HG03354 (cell line): Measurements from ENCODE around the gene CDT1.
"Not testable (repeated sequence)": the region's sequence is repeated elsewhere in the genome, so short reads cannot be mapped to it uniquely, and the experiment has no call there.

Source experiments
- ATAC-seq: cut with Tn5 transposase; IDR thresholded peaks from one replicate; pipeline ENCODE4 v1.9.1; 2021; ENCODE audit warnings: mild to moderate bottlenecking; ENCODE audit not compliant: unreplicated experiment, poor library complexity, severe bottlenecking

CDT1 gene

GRCh38 chr16:88781140-88782077 lies 22.2 kb upstream of the CDT1 start:
- no peak for ATAC-seq

- ATAC-seq: no peak
These were observed 20.9 kb upstream of the CDT1 start for GRCh38 chr16:88782454-88783390.

GRCh38 chr16:88783391-88784073 lies 20.1 kb upstream of the CDT1 start:
- no peak for ATAC-seq

GRCh38 chr16:88784074-88784855 lies 19.3 kb upstream of the CDT1 start:
- peak; percentile 27 for ATAC-seq

- peak; percentile 29 for ATAC-seq
These were observed 18.8 kb upstream of the CDT1 start for GRCh38 chr16:88784856-88785105.

DNA sequence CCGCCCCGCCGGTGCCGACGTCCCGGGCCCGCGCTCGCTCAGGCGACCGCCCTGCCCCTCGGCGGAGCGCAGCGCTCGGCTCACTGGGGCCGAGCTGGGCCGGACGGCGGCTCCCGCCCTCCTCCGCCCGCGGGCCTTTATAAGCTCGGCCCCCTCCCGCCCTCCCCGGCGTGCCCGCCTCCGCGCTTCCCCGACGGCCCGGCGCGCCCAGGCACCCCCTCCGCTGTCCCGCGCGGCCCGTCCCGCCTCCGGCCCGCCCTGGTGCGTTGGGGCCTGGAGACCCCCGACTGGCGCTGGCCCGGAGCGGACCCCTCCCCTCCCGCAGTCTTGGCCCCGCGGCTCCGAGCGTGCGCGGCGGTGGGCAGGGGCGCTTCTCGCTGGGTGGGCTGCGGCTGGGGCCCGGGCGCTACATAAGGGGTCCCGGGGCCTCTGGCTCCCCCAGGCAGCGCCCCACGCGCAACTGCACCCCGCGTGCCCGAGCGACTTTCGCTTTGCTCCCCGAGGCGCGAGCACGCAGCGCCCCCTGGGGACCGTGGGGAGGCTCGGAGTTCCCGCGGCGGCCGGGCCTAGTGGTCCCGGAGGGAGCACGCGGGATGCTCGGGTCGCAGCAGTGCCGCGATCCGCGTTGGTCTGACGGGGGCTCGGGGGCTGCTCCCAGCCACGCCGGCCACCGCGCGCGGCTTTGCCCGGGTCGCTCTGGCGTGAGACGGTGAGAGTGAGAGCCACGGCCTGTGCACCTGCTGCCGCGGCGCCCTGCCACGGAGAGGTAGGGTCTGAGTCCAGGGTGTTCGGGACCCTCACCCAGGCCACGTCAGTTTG lies 18.3 kb upstream of the CDT1 start, which contains the start of gene PIEZO1:
PIEZO1 (minus strand) TSS at position 115 of the 819 bp plus-strand sequence. CDS start 256 bp downstream, outside the sequence.
- ATAC-seq: peak; percentile 26

DNA sequence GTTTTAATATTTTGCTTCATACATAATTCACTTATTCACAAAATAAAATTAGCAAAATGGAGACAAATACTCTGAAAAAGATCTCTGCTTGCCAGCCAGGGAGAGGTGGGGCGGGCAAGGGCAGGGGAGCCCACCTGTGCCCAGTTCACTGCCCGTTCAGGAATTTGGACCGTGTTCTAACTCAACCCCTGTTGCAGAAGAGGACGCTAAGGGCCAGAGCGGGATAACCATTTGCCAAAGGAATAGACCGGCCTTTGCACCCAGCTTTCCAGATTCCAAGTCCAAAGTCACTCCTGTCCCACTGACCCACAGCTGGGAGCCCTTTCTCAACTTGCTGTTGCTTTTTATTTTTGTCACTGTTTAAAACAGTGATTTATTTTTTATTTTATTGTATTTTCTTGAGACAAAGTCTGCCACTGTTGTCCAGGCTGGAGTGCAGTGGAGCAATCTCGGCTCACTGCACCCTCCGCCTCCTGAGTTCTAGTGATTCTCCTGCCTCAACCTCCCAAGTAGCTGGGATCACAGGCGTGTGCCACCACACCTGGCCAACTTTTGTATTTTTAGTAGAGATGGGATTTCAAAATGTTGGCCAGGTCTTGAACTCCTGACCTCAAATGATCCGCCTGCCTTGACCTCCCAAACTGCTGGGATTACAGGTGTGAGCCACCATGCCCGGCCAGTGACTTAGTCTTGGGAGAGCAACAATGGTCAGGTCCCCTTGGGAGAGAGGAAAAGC lies 15.8 kb upstream of the CDT1 start:
- no peak for ATAC-seq

DNA sequence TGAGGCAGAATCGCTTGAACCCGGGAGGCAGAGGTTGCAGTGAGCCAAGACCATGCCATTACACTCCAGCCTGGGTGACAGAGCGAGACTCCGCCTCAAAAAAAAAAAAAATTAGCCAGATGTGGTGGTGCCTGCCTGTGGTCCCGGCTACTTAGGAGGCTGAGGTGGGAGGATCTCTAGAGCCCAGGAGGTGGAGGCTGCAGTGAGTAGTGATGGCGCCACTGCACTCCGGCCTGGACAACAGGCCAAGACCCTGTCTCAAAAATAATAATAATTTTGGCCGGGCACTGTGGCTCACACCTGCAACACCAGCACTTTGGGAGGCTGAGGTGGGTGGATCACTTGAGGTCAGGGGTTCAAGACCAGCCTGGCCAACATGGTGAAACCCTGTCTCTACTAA lies 14.8 kb upstream of the CDT1 start:
- ATAC-seq: not testable (repeated sequence)

- no peak for ATAC-seq
These were observed 14.0 kb upstream of the CDT1 start for GRCh38 chr16:88789594-88789993.

DNA sequence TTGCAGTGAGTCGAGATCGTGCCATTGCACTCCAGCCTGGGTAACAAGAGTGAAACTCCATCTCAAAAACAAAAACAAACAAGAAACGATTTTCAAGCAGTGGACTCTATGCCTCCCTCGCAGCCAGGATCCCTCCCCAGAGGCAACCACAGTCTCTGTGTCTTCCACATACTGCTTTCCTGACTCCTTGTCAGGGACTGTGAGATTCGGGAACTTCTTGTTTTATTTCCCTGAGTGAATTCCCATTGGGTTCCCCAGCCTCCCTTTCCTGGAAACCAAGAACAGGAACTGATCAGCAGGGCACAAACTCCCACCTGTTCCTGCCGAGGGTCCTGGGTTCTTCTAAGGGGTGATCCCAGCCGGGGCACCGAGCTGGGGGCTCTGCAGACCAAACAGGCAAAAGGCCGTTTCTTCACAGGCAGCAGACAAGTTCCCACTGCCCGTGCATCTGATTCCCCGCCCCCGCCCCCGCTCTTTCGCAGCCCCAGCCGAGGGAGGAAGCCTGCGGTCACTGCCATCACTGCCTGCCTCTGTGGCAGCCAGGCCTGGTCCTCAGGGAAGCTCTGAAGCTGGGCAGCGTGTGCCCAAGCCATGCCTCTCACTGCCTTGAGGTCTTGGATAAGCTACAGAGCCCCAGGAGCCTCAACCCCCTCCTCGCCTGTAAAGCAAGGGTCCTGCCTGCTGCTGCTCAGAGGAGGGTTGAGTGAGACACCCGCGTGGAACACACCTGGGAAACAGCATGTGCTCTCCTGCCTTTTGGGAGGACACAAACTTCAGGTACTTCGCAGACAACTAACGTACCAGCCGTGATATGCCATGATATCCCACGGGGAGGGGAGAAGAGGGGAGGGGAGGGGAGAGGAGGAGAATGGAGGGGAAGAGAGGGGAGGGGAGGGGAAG lies 13.0 kb upstream of the CDT1 start:
- ATAC-seq: no peak

DNA sequence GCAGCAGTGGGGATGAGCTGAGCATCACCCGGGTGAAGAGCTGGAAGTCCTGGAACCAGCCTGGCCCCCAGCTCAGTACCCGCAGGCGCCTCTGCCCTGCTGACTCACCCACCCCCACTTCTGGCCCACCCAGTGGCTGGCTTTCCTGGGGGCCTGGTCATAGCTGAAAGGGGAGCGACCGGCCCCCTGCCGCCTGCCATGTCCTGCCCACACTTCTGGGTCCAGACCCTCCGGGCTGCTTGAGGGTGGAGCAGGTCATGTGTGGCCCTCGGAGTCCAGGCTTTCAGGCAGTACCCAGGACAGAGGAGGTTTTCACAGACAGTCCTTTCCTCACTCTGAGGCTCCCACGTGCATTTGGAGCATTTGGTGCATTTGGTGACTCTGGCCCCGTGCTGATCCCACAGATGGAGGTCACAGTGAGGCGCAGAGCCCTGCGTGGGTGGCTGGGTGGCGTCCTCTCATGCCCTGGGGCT lies 11.5 kb upstream of the CDT1 start:
- ATAC-seq: no peak

DNA sequence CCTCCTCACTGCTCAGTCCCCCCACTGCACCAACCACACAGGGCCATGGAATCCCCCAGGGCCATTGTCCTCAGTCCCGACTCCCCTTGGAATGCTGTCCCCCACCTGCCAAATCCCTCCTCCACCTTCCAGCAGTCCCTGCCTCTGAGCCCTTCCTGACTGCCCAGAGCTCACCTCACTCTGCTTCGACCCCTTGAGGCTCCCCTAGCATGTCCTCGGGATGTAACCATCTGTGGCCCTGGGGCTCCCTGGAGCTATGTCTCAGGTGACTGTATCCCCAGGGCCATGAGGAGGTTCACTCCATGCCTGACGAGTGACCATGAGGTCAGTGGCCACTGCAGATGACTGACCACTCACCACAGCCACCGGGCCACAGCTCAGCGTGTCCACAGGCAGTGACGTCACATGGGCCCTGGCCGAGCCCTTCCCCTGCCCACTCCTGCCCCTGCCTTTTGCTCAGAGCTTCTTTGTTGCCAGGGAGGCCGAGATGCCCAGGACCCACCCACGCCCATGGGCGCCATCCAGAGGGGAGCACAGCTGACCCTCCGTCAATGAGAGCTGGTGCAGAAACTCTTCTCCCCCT lies 10.8 kb upstream of the CDT1 start:
- ATAC-seq: no peak

DNA sequence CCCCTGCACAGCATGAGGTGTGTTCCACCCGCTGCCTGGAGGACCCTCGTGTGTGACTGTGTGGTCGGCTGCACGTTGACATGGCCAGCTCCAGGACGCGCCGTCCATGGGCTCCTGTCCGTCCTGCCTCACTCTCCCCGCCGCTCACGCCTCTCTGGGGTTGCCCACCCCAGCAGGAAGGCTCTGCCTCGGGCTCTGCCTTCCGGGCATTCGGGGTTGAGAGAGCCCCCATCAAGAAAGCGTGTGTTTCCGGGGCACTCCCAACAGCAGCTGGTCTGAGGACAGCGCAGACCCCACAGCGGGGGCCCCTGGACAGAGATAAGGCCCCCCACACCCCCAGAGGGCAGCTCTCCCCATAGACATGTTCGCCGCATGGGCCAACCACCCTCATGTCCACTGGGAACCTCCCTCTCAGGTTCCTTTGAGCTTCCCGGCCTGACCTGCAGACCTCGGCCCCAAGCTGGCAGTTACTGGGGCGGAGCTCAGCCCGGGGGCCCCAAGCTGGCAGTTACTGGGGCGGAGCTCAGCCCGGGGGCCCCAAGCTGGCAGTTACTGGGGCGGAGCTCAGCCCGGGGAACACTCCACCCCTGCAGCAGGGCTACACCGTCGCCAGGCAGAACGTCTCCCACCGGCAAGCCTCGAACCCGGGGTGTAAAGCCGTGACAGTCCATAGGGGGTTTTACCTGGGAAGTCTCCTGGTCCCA lies 10.2 kb upstream of the CDT1 start:
- ATAC-seq: no peak

GRCh38 chr16:88796278-88796677 lies 7.3 kb upstream of the CDT1 start:
- ATAC-seq: no peak

DNA sequence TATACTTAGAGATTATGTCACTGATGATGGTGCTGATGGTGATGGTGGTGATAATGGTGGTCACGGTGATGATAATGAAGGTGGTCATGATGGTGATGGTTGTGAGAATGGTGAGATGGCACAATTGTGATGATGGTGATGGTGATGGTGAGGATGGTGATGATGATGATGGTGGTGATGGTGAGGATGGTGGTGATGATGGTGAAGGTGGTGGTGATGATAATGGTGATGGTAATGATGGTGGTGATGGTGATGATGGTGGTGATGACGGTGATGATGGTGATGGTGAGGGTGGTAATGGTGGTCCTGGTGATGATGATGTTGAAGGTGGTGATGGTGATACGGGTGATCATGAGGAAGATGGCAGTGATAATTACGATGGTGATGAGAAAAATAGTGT lies 5.5 kb upstream of the CDT1 start:
- no peak for ATAC-seq
